GM12875 (cell line): ENCODE results near the gene PCBP3.

ENCODE experiments used
- H3K4me3 ChIP-seq: one replicate; pipeline ENCODE4 v1.5.1; 2011; ENCODE audit warnings: low read depth, low read length, control low read depth
- TF ChIP-seq, protein P1 (sequence below): IDR thresholded peaks from 2 replicates; pipeline ENCODE4 v1.5.1; 2011; ENCODE audit warnings: low read depth, mild to moderate bottlenecking, control low read depth, inconsistent platforms, low read length, moderate library complexity, borderline replicate concordance; ENCODE audit not compliant: insufficient read depth

PCBP3 gene

DNA sequence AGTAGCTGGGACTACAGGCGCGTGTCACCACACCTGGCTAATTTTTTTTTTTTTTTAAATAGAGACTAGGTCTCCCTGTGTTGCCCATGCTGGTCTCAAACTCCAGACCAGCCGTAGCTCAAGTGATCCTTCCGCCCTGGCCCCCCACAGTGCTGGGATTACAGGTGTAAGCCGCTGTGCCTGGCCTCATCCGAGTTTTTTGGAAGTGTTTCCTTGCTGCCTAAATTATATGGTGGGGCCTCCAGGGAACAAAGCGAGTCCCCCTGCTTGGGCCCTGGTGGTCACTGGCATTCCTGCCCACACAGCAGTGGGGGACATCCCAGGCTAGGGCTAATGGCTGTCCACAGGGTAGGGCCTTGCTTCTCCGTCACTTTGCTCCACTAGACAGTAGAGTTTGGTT is 143.8 kb downstream of the PCBP3 start:
- H3K4me3 ChIP-seq = no peak overlapping the region
- TF ChIP-seq, protein P1, sequence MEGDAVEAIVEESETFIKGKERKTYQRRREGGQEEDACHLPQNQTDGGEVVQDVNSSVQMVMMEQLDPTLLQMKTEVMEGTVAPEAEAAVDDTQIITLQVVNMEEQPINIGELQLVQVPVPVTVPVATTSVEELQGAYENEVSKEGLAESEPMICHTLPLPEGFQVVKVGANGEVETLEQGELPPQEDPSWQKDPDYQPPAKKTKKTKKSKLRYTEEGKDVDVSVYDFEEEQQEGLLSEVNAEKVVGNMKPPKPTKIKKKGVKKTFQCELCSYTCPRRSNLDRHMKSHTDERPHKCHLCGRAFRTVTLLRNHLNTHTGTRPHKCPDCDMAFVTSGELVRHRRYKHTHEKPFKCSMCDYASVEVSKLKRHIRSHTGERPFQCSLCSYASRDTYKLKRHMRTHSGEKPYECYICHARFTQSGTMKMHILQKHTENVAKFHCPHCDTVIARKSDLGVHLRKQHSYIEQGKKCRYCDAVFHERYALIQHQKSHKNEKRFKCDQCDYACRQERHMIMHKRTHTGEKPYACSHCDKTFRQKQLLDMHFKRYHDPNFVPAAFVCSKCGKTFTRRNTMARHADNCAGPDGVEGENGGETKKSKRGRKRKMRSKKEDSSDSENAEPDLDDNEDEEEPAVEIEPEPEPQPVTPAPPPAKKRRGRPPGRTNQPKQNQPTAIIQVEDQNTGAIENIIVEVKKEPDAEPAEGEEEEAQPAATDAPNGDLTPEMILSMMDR = no peak

DNA sequence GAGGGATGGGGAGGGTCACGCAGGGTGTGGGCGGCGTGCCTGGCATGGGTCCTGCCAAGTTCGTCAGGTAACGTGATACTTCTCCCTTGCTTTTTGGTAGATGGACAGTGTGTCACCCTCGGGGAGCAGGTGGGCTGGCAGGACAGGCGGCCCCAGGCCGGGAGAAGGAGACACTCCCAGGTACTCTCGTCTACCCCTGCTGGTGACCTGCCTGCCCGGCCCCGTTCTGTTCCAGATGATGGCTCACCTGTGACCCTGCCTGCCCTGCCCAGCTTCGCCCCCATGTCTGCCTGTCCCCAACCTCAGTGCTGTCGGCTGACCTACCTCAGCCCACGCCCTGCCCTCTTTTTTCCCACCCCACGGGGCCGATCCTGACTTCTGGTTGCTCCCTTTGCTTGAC is 144.7 kb downstream of the PCBP3 start:
- TF ChIP-seq, protein P1 = no peak
- no peak overlapping the region for H3K4me3 ChIP-seq

DNA sequence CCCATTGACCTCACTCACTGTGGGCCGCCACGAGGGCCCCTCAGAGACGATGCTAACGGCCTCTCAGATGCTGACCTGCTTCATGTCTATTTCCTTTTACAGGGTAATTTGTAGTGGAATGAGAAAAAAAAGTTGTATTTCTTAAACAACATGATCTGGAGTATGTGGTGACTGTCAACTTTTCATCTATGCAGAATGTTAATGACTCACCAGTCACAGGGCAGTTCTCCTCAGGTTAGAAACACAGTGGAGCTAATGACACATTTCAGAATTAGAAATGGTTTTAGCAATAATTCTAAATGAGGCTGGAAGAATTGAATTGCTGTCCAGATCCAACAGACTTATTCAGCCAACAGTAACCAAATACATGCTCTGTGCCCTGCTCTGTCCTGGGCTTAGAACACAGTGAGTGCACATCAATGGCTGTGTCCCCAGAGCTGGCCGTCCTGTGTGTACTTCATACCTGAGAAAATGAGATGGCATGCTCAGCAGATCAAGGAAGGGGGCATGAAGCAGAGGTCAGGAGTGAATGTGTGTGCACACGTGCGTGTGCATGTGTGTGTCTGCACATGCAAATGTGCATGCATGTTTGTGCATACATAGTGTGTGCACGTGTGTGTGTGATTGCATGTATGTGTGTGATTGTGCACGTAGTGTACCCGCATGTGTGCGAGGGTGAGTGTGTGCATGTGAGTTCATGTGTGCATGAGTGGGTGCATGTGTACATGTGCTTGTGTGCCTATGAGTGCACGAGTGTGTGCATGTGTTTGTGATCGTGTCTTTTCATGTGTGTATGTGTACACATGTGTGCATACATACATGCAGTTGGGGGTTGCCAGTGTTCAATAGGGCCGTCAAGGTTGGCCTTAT is 145.3 kb downstream of the PCBP3 start:
- TF ChIP-seq, protein P1 = no peak
- no peak overlapping the region for H3K4me3 ChIP-seq

DNA sequence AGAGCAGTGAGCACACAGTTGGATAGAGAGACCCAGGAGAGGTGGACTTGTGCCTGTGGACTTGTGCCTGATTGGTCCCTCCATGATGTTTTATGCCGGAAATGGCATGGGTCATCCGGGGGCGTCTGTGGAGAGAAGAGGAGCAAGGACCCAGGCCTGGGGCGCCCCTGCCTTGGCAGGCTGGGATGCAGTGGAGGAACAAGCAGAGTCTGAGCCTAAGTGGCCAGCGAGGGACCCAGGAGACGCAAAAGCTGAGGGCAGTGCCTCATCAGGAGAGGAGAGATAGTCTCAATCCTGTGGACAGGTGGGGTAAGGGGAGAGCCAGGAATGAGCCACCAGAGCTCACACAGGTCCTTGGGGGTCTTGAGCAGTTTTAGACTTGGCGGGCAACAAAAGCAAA is 146.9 kb downstream of the PCBP3 start:
- TF ChIP-seq, protein P1 = no peak
- H3K4me3 ChIP-seq = no peak overlapping the region

DNA sequence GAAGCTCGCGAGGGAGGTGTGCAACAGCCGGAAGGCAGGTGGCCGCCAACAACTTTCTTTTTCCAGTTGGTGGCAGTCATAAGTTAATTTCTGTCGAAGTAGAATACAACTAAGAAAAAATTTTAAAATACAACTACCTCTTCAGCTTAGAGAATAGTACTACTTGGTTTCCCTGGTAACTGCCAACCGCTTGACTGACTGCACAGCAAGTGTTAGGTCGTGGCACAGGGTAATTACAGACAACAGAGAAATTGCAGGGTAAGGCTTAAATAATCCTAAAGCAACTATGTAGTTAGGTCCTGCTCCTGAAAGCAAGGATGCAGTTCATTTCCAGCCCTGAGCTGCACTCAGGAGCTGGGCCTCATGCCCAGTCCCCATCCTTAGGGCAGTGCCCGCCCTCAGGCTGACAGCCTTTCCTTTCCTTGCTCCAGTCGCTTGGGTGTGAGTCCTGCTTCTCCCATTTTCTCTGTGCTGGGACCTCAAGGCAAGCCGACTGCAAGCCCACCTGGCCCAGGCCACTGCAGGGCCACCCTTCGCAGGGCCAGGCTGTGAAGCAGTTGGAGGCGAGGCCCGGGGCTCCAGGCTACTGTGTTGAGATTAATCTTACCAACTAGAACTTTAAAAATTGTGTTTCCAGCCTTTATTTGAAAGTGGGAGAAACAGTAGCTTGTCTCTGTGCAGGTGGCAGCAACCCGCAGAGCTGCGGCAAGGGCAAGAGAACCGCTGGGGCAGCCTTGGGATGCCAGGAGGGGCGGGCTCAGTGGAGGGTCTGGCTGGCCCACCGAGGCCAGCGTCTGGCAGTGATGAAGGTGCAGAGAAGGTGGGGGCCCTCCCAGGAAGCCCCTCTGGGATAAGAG is 148.3 kb downstream of the PCBP3 start:
- H3K4me3 ChIP-seq = no peak overlapping the region
- TF ChIP-seq, protein P1 = no peak

DNA sequence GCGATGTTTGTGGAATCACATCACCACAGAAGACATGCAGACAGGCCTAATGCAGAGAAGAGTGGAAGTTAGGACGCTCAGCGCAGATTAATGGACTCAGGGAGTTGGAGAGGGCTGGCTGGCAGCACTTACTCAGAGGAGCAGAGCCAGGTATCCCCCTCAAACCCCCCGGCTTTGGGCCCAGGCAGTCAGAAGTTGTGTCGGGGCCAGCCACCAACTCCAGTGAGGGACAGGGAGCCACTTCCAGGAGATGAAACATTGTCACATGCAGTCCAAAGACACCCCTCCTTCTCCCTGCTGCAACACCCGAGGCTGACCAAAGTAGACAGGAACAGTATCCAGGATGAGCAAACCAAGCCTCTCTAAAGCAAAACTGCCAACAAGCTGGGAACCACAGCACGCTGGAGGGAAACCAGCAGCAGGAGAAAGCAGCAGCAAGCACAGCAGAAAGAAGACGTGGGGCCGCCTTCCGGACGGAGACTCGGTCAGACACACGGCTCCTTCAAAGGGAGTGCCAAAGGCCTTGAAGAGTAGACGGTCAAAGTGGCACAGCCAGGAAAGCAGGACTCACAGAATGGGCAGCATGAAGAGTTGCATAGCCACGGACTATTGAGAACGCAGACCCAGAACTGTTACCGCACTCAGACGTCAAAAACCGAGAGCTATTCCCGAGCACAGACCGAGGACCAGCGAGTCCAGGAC is 149.3 kb downstream of the PCBP3 start:
- TF ChIP-seq, protein P1 = no peak
- H3K4me3 ChIP-seq = no peak overlapping the region
